Globus pallidus (tissue), 1 donor: ENCODE measurements around the gene NEGR1.

Experiments used
- DNase-seq: peaks from one replicate; pipeline ENCODE4 v3.0.0-alpha.2; 2015; ENCODE audit warnings: low spot score

NEGR1 gene

DNA sequence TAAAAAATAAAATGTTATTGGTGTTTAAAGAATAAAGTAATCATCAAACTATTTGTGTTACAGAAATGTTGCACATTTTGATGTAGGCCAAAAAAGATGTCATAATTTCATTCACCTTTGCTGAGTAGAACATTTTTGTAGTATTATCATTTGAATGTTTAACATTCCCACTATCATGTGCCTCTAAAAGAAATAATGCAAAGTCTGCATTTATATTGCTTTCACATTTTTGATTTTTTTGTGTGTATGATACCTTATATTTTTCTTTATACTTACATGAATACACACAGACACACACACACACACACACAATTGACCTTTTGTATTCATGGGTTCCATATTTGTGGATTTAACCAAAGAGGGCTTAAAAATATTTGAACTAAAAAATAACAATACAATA, 657.3 kb downstream of the NEGR1 start:
- DNase-seq: no peak

DNA sequence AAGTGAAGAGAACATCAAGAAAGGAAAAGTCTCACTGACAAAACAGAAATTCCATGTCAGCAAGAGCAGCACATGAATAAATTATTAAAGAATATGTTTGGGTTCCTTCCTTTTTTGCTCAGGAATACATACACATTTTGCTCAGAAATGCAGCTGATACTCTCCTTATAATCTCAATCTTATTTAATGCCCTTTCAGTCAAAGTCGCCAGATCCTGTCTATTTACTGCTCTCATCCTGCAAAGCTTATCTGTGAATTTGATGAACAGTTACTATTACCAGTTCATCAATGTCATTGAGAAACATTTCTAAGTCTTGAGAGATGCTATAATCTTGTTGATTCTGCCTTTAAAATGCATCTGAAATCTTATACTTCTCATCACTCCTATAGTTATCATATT, 658.5 kb downstream of the NEGR1 start:
- no peak for DNase-seq

DNA sequence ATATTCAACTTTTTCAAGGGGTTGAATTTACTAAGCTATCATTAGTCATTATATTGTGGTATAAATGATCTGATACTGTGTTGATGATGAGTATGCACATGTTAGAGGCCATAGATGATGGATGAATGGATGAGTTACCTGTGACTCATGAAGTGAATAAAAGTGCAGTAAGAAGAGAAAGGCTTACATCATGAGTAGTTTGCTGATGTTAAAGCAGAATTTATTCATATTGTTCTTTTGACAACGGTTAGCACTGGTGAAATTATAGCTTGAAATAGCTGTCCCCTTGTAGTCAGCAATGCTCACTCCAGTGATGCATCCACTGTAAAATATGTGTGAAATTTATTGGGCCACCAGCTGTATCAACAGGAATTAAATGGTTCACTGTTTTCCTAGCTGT, 660.6 kb downstream of the NEGR1 start:
- DNase-seq: no peak

DNA sequence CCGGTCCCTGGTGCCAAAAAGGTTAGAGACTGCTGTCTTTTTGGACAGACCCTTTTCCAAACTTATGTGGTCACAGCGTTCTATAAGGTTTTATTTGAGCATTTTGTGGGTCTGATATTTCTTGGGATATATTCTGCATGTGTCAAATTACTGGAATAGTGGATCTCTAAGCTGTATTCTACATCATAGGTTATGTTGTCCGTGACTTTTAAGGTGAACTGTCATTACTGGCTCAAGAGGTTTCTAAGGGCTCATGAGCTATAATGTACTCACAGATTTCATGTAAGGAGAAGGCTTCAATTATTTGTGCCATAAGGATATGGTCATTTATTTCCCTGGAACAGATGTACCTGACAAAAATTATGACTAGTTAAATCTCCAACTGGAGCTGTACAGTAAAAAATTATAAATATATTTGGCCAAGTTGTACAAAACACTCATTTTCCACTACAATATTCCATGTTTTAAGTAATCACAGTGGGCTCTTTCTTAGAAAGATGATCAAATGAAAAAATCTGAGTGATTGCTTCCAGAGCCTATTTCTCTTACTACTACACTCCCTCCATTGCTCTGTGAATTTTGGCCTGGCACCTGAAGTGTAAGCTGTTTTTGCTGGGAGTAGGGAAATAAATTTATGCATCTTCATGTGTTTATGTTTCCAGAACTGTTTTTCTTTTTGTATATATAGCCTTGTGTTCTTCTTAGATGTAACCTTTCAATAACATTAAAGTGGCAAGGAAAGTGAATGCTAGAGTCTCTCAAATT, 663.4 kb downstream of the NEGR1 start:
- no peak for DNase-seq

DNA sequence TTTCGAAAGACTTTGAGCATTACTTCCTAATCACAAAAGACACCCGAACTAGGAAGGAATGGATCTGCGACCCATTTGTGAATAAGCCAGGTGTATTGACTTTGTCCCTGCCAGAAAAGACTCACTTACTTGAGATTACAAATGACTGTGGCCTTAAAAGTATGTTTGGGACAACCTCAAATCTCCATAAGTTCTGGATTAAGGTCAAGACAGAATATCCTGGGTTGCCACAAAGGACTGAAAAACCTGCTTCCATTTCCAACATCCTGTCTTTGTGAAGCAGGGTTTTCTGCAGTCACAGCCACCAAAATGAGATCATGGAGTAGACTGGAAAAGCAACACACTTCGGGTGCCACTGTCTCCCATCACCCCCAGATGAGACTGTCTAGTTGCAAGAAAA, 664.1 kb downstream of the NEGR1 start:
- DNase-seq: no peak

DNA sequence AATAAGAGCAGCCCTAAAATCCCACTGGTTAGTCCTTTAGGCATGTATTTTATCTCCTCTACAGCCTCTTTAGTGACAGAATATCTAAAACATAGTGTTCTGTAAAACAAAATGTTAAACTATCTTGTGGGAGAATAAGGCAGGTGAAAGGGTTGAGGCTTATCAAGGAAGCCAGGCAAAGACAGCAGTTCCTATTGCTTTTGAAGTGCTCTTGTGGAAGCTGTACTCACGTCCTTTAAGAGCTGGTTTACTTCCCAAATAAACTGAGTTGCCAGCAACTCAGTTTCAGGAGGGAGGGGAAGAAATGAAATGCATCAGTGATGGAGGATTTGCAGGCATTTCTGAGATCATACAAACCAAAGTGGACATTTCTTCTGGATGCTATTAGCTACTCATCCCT, 671.9 kb downstream of the NEGR1 start:
- DNase-seq: no peak

DNA sequence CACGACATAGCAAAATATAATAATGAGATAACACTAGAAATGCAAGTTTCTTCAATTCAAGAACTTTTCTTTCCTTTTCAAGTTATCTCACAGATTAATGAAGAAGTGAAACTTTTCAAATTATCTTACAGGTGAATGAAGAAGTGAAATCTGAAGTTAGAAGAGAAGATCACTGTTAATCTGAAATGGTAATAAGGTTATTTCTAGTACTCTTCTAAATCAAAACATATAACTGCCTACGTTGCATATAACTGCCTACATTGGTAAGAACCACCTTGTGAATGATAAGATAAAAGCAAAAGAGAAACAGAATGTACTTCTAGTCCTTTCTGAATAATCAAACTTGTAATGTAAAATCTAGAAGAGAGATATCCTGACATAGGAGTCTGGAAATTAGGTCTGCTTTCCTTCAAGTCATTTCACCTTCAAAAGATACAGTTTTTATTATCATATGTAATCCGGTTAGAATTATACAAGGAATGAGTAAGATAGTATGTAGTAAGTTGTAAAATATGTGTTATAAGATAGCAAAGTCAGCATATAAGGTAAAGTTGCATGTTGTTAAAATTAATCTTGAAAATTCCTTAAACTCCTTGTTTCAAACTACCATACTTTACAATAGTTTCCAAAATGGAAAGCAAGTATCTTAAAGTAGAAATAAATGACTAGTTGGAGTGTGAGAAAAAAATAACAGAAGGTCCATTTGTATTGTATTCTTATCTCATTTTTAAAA, 679.1 kb downstream of the NEGR1 start:
- DNase-seq: no peak

DNA sequence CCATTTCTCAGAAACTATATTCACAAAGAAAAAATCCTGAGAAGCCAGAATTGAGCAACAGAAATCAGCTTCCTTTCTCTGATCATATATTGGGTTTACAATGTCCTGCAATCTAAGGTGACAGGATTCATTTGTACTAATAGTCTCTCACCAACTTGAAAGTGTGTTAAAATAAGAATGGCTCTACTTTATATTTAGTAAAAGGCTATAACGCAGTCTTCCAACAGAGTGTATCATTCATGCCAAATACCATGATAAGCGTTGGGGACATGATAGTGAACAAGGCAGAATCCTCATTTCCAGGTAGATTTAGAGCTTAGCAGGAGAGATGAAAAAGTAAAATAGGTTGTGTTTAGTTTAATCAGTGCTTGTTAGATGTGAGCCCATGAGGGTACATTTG, 682.3 kb downstream of the NEGR1 start:
- DNase-seq: no peak

DNA sequence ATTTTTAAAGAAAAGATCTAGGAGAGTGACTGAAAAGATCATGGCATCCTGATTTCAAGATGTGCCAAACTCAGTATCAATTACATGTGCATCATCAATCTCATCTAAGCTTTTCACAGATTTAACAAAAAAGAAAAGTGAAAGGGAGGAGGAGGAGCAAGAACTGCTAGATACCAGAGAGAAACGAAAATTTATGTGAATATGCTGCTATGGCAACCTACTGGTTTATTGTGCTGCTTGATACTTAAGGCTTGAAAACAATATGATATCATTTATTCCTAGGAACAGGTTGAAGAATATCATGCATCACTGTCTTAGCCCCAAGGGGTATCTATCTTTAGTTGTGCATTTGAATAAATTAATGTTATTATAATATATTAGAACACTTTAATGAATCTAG, 683.0 kb downstream of the NEGR1 start:
- no peak for DNase-seq

DNA sequence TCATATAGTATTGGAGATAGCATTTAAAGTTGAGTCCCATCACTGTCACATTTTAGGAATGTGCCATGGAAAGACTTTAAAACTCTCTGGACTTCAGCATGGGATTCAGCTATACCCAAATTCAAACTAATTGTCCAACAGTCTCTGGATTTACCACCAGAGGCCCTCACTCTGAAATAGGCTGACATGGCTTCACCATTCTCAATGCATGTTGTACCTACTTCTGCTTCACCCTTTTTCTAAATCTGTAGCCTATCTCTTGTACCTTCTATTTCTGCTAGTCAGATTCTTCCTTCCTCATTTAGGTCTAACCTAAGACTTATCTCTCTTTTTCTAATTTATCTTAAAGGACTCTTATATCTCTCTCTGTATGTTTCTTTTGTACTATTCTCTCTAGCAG, 688.8 kb downstream of the NEGR1 start:
- DNase-seq: no peak

DNA sequence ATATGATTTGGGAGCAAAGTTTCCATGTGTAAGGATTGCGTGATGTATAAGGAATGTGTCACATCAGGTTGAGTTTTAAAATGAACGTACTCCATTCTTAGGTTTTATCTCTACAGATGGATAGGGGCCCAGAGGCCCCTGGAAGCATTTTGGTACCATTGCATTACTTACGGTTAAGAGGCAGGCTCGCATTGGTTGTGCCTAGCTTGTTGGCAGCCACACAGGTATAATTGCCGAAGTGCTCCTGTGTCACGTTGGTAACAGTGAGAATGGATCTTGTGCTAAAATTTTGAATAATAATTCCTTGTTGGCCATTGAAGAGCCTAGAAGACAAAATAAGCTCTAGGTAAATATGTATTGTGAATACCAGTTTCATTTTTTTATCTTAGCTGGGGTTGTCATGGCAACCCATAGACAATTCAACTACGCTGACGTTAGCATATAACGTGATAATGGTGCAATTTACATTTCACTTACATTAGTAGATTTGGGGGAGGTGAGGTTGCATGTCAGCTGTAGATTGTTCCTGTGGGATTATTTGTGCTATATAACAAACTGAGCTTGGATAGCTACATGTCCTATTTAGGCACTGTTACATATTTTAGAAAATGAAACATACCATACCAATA, 689.6 kb downstream of the NEGR1 start:
- DNase-seq: no peak

DNA sequence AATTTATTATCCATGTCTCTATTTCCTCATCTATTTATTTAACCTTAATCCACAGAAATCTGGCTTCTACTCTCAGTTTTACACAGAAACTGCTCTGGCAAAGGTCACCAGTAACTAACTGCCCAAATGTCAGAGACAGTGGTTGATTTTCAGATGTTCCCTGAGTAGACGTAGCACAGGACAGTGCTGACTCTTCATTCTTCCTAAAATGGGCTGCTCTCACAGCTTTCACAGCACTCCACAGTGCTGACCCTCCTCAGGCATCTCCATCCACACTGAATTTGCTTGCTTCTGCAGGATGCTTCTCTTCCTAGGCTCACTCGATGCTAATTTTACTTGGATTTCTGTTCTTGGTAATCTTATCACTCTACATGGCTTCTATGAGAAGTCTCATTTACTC, 693.3 kb downstream of the NEGR1 start:
- no peak for DNase-seq

DNA sequence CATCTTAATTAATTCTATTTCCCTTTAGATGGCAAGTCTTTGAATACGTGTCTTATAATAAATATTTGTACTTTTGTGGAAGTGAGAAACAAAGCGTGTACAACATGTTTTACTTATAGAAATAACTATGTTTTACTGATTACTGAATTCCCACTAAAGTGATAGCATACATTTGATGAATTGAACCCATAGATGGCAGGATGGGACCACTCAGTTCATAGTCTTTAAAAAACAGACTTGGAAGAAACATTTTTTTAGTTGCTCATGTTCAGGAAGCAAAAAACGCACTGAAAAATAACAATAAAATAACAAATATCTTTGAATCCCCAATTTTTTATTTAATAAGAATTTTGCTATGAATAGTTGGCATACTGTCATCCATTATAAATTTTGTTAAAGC, 694.4 kb downstream of the NEGR1 start:
- peak; percentile 43 for DNase-seq

DNA sequence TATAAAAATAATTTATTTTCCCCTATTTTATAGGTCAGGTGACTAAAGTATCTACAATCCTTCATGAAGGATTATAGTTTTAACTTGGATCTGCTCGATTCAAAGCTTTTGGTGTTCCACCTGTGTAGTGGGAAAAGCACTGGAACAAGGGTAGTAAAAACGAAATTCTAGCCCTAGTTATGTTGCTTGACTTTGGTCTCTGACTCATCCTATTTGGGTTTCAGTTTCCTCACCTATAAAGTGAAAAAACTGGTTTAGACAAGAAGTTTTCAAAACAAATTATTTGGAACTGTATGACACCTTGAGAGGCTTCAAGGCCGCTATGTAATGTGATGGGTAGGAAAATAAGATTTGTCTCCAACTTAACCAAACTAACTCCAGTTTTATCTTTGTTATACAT, 696.3 kb downstream of the NEGR1 start:
- no peak for DNase-seq

DNA sequence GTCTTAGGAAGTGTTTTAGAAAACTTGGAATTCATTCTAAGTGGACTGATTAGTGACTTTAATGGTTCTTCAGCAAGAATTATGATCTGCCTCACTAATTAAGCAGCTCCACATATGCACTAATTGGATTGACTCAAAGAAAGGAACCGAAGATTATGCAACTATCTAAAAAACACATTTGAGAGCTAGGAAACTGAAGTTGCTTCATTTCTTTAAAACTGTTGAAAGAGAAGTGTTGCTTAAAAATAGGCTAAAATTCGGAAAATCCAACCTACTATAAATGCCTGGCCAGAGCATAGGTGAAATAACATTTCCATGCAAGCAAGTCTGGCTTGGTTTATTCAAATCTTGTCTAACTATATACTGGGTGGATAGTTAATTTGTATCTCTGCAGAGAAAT, 698.6 kb downstream of the NEGR1 start:
- DNase-seq: no peak

DNA sequence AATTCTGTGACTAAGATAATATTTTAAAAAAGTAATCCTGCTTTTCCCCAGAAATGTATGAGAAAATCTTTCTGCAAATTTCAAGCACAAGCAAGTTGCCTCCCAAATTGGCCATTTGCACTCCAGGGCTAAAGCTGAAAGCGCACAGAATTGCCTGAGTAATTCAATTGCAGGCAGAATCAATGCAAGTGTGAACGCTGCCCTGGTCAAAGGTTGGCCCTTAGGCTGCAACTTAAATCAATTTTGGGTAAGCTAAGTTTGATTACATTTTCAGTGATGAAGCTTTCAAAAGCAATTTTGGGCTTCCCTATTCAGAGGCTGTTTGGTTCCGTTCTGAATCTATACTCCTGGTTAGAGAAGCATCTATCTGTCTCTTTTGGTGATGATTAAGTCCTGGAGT, 699.7 kb downstream of the NEGR1 start:
- DNase-seq: no peak

DNA sequence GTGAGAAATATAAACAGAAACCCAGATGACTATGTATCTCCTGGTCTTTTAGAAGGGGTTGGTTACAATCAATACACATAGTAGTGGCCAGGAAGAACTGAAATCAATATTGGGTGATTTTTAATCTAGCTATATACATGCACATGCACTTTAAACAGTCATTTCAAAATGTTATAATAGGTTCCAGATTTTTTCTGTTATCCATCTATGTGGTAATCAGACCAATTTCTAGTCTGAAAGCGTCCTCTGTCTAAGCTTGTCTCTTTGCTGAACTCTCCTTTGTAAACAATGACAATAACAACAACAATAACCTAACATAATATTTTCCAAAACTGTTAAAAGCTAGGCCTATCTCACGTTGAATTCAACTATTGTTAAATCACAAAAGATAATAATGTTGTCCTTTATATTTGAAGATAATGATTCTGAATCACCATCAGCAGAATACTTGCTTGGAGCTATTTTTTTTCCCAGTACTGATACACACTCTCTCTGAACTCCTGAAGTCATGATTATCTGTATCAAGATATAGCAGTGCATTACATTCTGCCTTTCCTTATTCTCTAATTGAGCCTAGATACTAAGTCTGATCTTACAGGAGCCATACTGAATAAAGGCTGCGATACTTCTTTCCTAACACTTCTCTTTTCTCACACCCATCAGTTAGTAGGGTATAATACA, 704.7 kb downstream of the NEGR1 start:
- no peak for DNase-seq

DNA sequence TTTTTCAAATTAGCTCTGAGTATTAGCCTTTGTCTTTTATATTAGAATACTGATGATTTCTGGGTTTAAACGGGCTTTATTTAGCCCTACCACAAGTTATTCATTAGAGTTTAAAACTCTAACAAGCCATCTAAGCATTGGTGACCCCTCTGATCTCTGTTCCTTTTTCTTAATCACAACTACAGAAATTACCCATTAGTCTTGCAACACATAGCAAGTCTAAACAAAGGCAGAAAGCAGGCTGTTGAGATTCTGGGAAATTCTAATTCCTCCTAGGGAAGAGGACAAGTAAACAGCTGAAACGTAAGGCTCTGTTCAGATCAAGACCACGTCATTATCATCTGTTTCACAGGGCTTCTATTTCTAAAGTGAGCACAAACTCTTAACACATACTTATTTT, 710.3 kb downstream of the NEGR1 start:
- DNase-seq: no peak

DNA sequence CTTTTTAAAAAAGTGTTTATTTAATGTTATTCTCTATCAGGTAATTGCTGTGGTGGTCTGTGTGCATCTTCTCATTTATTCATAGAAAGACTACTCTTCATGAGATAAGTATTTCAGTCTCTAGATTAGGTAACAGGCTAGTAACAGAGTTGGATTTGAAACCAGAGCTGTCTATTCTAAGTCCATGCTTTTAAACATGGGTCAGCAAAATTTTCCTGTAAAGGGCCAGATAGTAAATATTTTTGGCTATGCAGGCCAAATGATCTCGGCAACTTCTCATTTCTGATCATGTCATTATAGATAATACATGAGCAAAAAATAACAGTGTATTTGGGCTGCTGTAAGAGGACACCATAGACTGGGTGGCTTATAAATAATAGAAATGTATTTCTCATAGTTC, 715.9 kb downstream of the NEGR1 start:
- no peak for DNase-seq

DNA sequence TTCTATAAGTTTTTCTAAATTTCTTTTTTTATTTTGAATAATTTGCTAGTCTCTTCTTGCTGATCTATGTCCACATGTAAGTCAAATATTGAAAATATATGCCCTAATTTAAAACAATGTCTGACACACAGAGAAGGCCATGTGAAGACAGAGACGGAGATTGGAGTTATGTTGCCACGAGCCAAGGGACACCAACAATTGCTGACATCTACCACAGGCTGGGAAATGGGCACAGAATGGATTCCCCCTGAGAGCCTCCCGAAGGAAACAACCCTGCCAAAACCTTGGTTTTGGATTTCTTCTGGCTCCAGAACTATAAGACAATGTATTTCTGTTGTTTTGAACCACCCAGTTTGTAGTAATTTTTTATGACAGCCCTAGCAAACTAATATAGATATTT, 716.5 kb downstream of the NEGR1 start:
- DNase-seq: no peak

DNA sequence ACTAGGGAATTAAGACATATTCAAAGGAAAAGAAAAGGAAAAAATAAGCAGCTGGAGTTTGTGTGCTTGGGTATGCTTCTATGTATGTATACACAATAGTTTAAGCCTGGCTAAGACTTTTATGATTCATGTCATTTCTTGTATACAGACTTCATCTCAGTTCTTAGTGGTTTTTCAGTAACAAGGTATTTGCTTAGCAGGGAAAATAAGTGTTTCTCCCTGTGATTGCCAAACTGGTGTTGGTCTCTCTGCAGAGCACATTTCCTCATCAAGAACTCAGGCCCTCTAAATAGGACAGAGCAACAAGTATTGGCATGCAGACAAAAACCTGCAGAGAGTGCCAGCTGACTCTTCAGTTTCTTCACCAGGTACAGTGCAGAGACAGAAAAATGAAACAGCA, 717.1 kb downstream of the NEGR1 start:
- DNase-seq: no peak

DNA sequence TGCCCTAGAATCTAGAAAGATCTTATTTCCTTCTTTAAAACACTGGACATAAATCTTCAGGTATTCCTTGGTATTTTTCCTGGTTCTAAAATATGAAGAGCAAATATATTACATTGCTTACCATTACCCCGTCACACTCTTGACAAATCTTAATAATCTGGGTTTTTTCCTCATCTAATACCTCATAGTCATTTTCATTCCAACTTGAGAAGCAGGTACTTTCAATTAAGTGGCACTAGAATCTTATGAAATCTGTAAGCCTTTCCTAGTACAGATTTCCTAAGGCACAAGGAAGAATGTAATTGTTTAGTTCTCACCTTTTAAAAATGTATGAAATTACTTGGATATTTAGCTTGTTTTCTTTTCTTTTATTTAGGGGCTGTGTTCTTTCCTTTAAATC, 720.0 kb downstream of the NEGR1 start:
- DNase-seq: no peak

DNA sequence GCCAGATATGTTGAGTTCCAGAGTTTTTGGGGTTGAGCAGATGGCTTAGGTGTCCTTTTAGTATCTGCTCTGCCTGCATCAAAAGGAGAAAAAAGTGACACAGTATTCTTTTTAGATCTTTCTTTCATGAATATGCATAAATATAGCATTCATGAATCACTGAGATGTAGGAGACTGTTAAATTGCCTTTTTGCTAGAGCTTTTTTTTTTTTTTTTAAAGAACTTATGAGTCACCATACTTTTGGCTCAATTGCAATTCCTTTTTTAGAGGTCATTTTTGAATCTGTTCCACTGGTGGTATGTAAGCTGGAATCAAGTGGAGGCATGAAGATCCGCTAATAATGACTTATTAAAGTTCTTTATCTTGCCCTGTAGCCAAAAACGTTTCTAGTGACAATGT, 720.6 kb downstream of the NEGR1 start:
- no peak for DNase-seq
